ENCODE results near the gene AGAP2.

AGAP2 gene

DNA sequence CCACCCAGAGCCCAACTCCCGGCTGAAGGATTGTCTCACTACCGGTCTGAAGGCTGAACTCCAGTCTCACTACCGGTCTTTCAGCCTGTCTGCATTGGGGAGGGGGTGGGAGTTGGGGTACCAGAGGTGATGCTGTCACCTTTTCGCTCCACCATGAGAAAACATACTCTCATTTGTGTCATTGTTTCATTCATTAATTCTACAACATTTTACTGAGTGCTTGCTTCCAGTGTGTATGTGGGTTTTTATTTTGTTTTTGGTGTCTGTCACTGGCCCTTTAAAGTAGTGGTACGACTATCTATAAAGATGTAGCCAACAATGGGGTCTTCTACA is 14.1 kb upstream of the AGAP2 start:
- DNase-seq = no peak

GRCh38 chr12:57751788-57752667 is 13.5 kb upstream of the AGAP2 start, which contains the start of gene CDK4:
Gene CDK4, minus strand, starts transcription at chr12:57752310. Its CDS starts 593 bp downstream, at chr12:57751717.
- DNase-seq = peak; percentile 99 to 100

DNA sequence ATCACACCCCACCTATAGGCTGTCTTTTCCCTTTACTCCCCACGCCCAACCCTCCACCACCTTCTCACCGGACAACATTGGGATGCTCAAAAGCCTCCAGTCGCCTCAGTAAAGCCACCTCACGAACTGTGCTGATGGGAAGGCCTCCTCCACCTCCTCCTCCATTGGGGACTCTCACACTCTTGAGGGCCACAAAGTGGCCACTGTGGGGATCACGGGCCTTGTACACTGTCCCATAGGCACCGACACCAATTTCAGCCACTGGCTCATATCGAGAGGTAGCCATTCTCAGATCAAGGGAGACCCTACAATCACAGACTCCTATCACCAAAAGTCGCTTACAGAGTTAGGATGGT is 12.9 kb upstream of the AGAP2 start:
- no peak for DNase-seq

DNA sequence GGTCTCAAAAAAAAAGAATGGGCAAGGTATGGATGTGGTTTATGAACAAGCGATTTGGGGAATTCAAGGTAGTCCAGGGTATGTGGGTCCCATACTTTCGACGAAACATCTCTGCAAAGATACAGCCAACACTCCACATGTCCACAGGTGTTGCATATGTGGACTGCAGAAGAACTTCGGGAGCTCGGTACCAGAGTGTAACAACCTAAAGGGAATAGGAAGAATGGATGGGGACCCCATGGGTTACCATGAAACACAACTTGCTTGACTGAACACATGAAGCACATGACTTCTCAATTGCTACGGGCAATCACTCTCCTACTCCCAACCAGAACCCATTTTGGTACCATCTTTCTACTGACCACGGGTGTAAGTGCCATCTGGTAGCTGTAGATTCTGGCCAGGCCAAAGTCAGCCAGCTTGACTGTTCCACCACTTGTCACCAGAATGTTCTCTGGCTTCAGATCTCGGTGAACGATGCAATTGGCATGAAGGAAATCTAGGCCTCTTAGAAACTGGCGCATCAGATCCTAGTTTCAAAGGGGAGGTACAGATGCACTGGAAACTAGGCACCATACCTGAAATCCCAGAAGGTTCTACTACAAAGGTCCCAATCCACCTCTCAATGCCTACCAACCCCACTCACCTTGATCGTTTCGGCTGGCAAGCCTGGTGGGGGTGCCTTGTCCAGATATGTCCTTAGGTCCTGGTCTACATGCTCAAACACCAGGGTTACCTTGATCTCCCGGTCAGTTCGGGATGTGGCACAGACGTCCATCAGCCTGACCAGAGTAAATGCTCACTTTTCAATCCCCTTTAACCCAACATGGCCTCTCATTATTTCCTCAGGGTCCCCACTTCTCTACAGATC is 12.3 kb upstream of the AGAP2 start:
- no peak for DNase-seq

GRCh38 chr12:57749061-57749460 is 10.5 kb upstream of the AGAP2 start:
- no peak for DNase-seq

- no peak for DNase-seq
Observed at GRCh38 chr12:57746025-57746424, 7.5 kb upstream of the AGAP2 start.

- no peak for DNase-seq
Observed at GRCh38 chr12:57745485-57745881, 6.9 kb upstream of the AGAP2 start.

- peak; percentile 96 to 97 for DNase-seq
Observed at GRCh38 chr12:57744777-57745484, 6.4 kb upstream of the AGAP2 start, which contains the start of gene TSPAN31. Gene TSPAN31, plus strand, starts transcription at chr12:57745039. Its CDS starts 116 bp downstream, at chr12:57745155.

DNA sequence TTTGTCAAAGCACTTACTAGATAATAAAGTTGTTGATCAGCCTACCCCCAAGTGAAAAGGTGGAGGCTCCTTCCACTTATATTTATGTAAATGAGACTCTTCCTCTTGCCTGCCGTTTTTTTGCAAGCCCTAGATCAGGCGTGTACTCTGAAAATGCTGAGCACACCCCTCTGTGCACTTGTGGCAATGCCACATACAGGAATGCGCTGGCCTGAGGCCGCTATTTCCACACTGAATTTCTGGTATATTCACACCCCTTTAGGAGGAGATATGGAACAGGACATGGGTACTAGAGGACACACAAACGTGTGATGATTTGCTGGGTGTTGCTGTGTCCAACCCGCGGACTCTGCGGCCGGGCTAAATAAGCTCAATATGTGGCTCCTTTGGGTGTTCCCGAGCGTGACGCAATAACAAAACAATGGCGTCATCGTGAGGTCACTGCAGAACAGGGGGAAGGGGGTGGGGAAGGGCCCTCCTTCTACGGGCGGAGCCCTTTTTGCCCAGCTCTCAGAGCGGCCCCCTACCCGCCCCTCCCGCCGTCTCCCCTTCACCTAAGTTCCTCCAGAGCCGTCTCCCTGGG is 5.7 kb upstream of the AGAP2 start:
- DNase-seq = peak; percentile 86 to 88

GRCh38 chr12:57743769-57744168 is 5.2 kb upstream of the AGAP2 start:
- DNase-seq = no peak

- peak; percentile 84 to 89 for DNase-seq
Observed at GRCh38 chr12:57741844-57742738, 3.5 kb upstream of the AGAP2 start.

DNA sequence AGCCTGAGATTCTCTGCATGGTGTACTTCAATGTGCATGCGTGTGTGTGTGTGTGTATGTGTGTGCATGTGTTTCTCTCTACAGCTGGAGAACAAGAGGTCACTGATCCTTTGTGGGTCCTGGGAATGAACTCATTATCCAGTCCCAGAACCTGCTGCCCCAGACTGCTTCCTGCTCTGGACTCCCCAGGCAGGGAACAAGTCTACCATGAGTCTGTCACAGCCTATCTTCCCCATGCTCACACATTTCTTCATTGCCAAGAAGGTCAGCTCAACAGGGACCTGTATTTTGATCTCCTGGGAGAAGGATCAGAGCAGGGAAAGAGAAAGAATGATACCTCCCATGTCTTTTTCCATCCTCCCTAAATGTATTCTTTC is 2.9 kb upstream of the AGAP2 start:
- no peak for DNase-seq

GRCh38 chr12:57740656-57741412 is 2.3 kb upstream of the AGAP2 start:
- DNase-seq = peak; percentile 81 to 88

DNA sequence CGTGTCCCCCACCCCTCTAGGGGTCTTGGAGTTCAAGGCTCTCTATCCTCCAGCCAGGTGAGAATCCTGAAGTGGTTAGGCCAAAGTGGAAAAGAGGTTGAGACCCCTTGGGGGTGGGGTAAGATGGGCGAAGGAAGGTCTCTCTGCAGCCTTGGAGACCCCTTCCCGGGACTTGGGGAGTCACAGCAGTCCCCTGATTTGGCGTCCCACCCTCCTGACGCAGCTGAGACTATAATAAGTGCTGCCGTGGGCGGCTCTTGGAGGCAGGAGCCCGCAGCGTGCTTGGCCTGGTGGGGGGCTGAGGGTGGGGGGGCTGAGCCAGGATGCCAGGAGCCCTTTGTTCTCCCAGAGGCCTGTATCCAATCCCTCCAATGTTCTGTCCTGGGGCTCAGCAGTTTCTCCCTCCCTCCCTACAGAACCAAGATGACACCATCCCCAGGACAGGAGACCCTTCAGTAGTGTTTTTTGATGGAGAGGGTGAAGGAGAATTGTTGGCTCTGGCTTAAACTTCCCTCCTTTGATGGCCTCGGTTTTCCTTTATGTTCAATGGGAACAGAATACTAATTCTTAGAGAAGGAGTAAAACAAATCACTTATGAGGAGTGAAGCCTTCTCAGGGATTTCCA is 1.5 kb upstream of the AGAP2 start:
- DNase-seq = no peak

DNA sequence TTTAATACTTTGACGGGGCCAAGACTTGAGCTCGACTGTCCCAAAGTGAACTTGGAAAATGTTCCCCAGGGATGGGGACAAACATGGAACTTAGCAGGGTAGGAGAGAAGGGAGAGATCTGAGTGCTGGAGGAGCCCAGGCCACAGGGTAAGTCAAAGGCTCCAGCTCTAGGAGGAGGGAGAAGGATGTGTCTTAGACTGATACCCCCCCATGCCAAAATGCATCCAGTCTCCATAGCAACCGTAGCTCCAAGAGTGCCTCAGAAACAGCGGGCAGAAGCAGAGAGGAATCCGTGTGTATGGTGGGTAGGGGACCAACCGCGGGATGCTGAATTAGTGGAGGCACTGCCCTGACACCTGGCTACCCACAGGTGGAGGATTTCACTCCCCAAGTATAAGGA is 845 bp upstream of the AGAP2 start:
- no peak for DNase-seq

- no peak for DNase-seq
Observed at GRCh38 chr12:57737467-57738460, 778 bp downstream of the AGAP2 start.

- no peak for DNase-seq
Observed at GRCh38 chr12:57736741-57737466, 1.6 kb downstream of the AGAP2 start.

DNA sequence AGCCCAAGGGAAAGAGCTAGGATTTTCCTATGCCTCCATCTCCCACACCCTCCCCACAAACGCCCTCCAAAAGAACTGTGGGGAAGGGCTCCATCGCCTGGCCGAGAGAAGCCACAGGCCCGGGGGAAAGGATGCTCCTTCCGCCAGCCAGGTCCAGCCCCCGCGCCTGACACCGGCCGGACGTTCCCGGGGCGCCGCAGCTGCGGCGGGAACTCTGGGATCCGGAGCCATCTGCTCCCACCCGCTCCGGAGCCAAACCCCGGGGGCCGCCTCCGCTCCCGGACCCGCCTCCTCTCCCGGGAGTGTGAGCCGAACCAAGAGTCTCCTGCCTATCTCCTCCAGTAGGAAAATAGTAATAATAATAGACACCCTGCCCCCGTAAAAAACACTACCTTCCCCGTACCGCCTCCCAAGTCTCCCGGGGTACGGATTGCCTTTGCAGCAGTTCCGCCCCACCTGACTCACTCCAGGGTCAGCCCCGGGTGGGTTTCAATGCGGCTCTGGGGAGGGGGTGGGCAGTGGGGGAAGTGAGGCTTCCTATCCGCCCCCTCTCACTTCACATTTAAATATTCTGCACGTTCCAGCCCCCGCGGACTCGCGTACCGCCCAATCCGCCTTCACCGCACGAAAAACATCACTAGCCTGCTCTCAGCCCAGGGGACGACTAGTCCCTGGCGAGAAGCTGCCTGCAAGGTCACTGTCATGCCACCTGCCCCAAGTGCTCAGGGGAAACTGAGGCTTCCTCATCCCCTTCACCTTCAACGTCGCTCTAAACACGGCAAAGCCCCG is 2.4 kb downstream of the AGAP2 start:
- DNase-seq = no peak
